Endothelial cell (in vitro differentiated cells): Measurements from ENCODE around the gene TRNP1. TPM values are rescaled to one million over a fixed set of nuclear protein-coding genes. Genes with fewer than 3 reads are reported as not detected.

Experiments
- DNase-seq: peaks from one replicate; pipeline ENCODE4 v3.0.0; 2021; ENCODE audit warnings: low spot score
- H3K27ac Mint-ChIP-seq: one replicate; pipeline ENCODE4 v1.8.0; 2021; ENCODE audit warnings: mixed read lengths, inconsistent platforms; ENCODE audit not compliant: unreplicated experiment
- H3K27me3 Mint-ChIP-seq: one replicate; pipeline ENCODE4 v1.8.0; 2021; ENCODE audit warnings: mild to moderate bottlenecking, moderate library complexity, mixed read lengths, inconsistent platforms; ENCODE audit not compliant: unreplicated experiment
- H3K36me3 Mint-ChIP-seq: one replicate; pipeline ENCODE4 v1.8.0; 2021; ENCODE audit warnings: mild to moderate bottlenecking, low read depth, mixed read lengths, inconsistent platforms; ENCODE audit not compliant: unreplicated experiment
- H3K4me1 Mint-ChIP-seq: one replicate; pipeline ENCODE4 v1.8.0; 2021; ENCODE audit warnings: mild to moderate bottlenecking, mixed read lengths, inconsistent platforms; ENCODE audit not compliant: unreplicated experiment
- H3K4me3 Mint-ChIP-seq: one replicate; pipeline ENCODE4 v1.8.0; 2021; ENCODE audit warnings: mild to moderate bottlenecking, mixed read lengths, inconsistent platforms; ENCODE audit not compliant: unreplicated experiment
- H3K9me3 Mint-ChIP-seq: one replicate; pipeline ENCODE4 v1.8.0; 2021; ENCODE audit warnings: mixed read lengths, inconsistent platforms; ENCODE audit not compliant: unreplicated experiment
- CTCF ChIP-seq: fragments of 200-600 bp; sonication (generic); IDR thresholded peaks from one replicate; pipeline ENCODE4 v1.5.0; 2021; ENCODE audit warnings: antibody characterized with exemption; ENCODE audit not compliant: unreplicated experiment
- total RNA-seq: library from RNA; stranded (reverse); fragmentation: NEBNext Ultra II Directional; extraction: Animal tissue kit (Norgen Biotek cat#: 25700); gene quantifications from one replicate; pipeline ENCODE4 v1.2.1, GENCODE V29; 2021; ENCODE audit not compliant: unreplicated experiment

The TRNP1 gene
- total RNA-seq, 1 donor from 2014 or later: 4.2 TPM

- H3K27ac Mint-ChIP-seq: peak overlapping the region; percentile 64
- peaks cover 4% of the 10 kb centered on the region for H3K27me3 Mint-ChIP-seq
- peaks cover 34% of the 10 kb centered on the region for H3K4me1 Mint-ChIP-seq
- H3K4me3 Mint-ChIP-seq: no peak overlapping the region
- DNase-seq: peak; percentile 47
- no peak for TF ChIP-seq CTCF
- H3K36me3 Mint-ChIP-seq: peaks cover 3% of the 10 kb centered on the region
- no peaks in the 10 kb centered on the region for H3K9me3 Mint-ChIP-seq
Observed at GRCh38 chr1:27031235-27032118, 38.0 kb downstream of the TRNP1 start.

- Mint-ChIP-seq H3K4me1 (peaks cover 36% of the 10 kb centered on the region), H3K9me3 (no peaks in the 10 kb centered on the region), H3K4me3 (no peak overlapping the region), H3K27ac (peak overlapping the region; percentile 64), H3K27me3 (peaks cover 4% of the 10 kb centered on the region), H3K36me3 (peaks cover 3% of the 10 kb centered on the region)
- TF ChIP-seq CTCF: no peak
- DNase-seq: no peak
Observed at GRCh38 chr1:27032119-27032461, 38.6 kb downstream of the TRNP1 start.

GRCh38 chr1:27033043-27033746, 39.7 kb downstream of the TRNP1 start:
- TF ChIP-seq CTCF: no peak
- no peak overlapping the region for H3K4me3 Mint-ChIP-seq
- no peak overlapping the region for H3K27ac Mint-ChIP-seq

GRCh38 chr1:27035344-27035743, 41.9 kb downstream of the TRNP1 start:
- peaks cover 50% of the 10 kb centered on the region for H3K4me1 Mint-ChIP-seq
- H3K9me3 Mint-ChIP-seq: no peaks in the 10 kb centered on the region
- peak overlapping the region; percentile 95 for H3K27ac Mint-ChIP-seq
- no peak for TF ChIP-seq CTCF
- peak overlapping the region; percentile 80 for H3K4me3 Mint-ChIP-seq
- peaks cover 3% of the 10 kb centered on the region for H3K36me3 Mint-ChIP-seq
- peaks cover 4% of the 10 kb centered on the region for H3K27me3 Mint-ChIP-seq
- no peak for DNase-seq

More at GRCh38 chr1:27033043-27033746, 39.7 kb downstream of the TRNP1 start:
- peaks cover 38% of the 10 kb centered on the region for H3K4me1 Mint-ChIP-seq
- no peaks in the 10 kb centered on the region for H3K9me3 Mint-ChIP-seq
- peaks cover 5% of the 10 kb centered on the region for H3K27me3 Mint-ChIP-seq
- peaks cover 3% of the 10 kb centered on the region for H3K36me3 Mint-ChIP-seq
- no peak for DNase-seq

GRCh38 chr1:27036718-27037117, 43.2 kb downstream of the TRNP1 start:
- Mint-ChIP-seq H3K4me1 (peaks cover 51% of the 10 kb centered on the region), H3K4me3 (no peak overlapping the region), H3K9me3 (no peaks in the 10 kb centered on the region), H3K27ac (peak overlapping the region; percentile 72), H3K36me3 (peaks cover 3% of the 10 kb centered on the region), H3K27me3 (peaks cover 7% of the 10 kb centered on the region)
- DNase-seq: no peak
- no peak for TF ChIP-seq CTCF
